ENCODE results near the gene PACSIN2.
"Not testable (repeated sequence)": the region's sequence is repeated elsewhere in the genome, so short reads cannot be mapped to it uniquely, and the experiment has no call there.

PACSIN2 gene

GRCh38 chr22:42922374-42923191 lies 92.4 kb downstream of the PACSIN2 start:
- DNase-seq = no peak

GRCh38 chr22:42920101-42920820 lies 94.7 kb downstream of the PACSIN2 start:
- no peak for DNase-seq

GRCh38 chr22:42919199-42919598 lies 95.8 kb downstream of the PACSIN2 start:
- DNase-seq = no peak

GRCh38 chr22:42918500-42918899 lies 96.4 kb downstream of the PACSIN2 start:
- DNase-seq = no peak

GRCh38 chr22:42917358-42917757 lies 97.6 kb downstream of the PACSIN2 start:
- not testable (repeated sequence) for DNase-seq

GRCh38 chr22:42915980-42916765 lies 98.8 kb downstream of the PACSIN2 start:
- DNase-seq = no peak

- DNase-seq = no peak
Measured at GRCh38 chr22:42914511-42915076, 100.4 kb downstream of the PACSIN2 start.

GRCh38 chr22:42913874-42914510 lies 101.0 kb downstream of the PACSIN2 start:
- no peak for DNase-seq

- no peak for DNase-seq
Measured at GRCh38 chr22:42912059-42912458, 102.9 kb downstream of the PACSIN2 start.

- no peak for DNase-seq
Measured at GRCh38 chr22:42910221-42910942, 104.6 kb downstream of the PACSIN2 start.

- DNase-seq = no peak
Measured at GRCh38 chr22:42909363-42910058, 105.4 kb downstream of the PACSIN2 start.

GRCh38 chr22:42908374-42908746 lies 106.6 kb downstream of the PACSIN2 start:
- no peak for DNase-seq

GRCh38 chr22:42907404-42908373 lies 107.3 kb downstream of the PACSIN2 start:
- no peak for DNase-seq

- no peak for DNase-seq
Measured at GRCh38 chr22:42906605-42907348, 108.2 kb downstream of the PACSIN2 start.

GRCh38 chr22:42905702-42906183 lies 109.2 kb downstream of the PACSIN2 start:
- DNase-seq = no peak

- DNase-seq = no peak
Measured at GRCh38 chr22:42905217-42905616, 109.7 kb downstream of the PACSIN2 start.

GRCh38 chr22:42904050-42904449 lies 110.9 kb downstream of the PACSIN2 start:
- DNase-seq = no peak

- DNase-seq = no peak
Measured at GRCh38 chr22:42902875-42903510, 112.0 kb downstream of the PACSIN2 start.

All from stimulated activated CD4-positive, alpha-beta T cell treated with anti-CD3 and anti-CD28 coated beads, Interleukin-2, amount 100 ng/mL, for 24 hours (primary cell).